Smooth muscle cell (in vitro differentiated cells): Measurements from ENCODE around the gene ARID3A. TPM values are rescaled to one million over a fixed set of nuclear protein-coding genes. Genes with fewer than 3 reads are reported as not detected.

ENCODE experiments used
- DNase-seq: peaks from one replicate; lab custom pipeline; 2025; ENCODE audit not compliant: unreplicated experiment; lab: John Stamatoyannopoulos, UW
- H2AFZ ChIP-seq: fragments of 200-600 bp; sonication (generic); 2 replicates; pipeline ENCODE4 v1.6.0; 2016; ENCODE audit warnings: antibody characterized with exemption, low read depth, mild to moderate bottlenecking
- H3F3A ChIP-seq: fragments of 200-600 bp; sonication (generic); 2 replicates; pipeline ENCODE4 v1.6.0; 2017; ENCODE audit warnings: antibody characterized with exemption, low read depth
- H3K27ac ChIP-seq: fragments of 200-600 bp; sonication (generic); 2 replicates; pipeline ENCODE4 v1.5.1; 2016; ENCODE audit warnings: low read depth, mild to moderate bottlenecking
- H3K27me3 ChIP-seq: fragments of 200-600 bp; sonication (generic); 2 replicates; pipeline ENCODE4 v1.6.1; 2016; ENCODE audit warnings: low read depth, mild to moderate bottlenecking
- H3K36me3 ChIP-seq: fragments of 200-600 bp; sonication (generic); 2 replicates; pipeline ENCODE4 v1.5.1; 2016; ENCODE audit warnings: low read depth
- H3K4me1 ChIP-seq: fragments of 200-600 bp; sonication (generic); 2 replicates; pipeline ENCODE4 v1.5.1; 2016; ENCODE audit warnings: low read depth
- H3K4me2 ChIP-seq: fragments of 200-600 bp; sonication (generic); 2 replicates; pipeline ENCODE4 v1.6.0; 2016; ENCODE audit warnings: mild to moderate bottlenecking
- H3K4me3 ChIP-seq: fragments of 200-600 bp; sonication (generic); 2 replicates; pipeline ENCODE4 v1.5.1; 2016; ENCODE audit warnings: mild to moderate bottlenecking
- H3K79me2 ChIP-seq: fragments of 200-600 bp; sonication (generic); 2 replicates; pipeline ENCODE4 v1.6.0; 2016; ENCODE audit warnings: low read depth, mild to moderate bottlenecking
- H3K9ac ChIP-seq: fragments of 200-600 bp; sonication (generic); 2 replicates; pipeline ENCODE4 v1.6.0; 2016; ENCODE audit warnings: low read depth
- H3K9me3 ChIP-seq: fragments of 200-600 bp; sonication (generic); replicated peaks from 2 replicates; pipeline ENCODE4 v1.5.1; 2016; ENCODE audit warnings: low read depth
- H4K20me1 ChIP-seq: fragments of 200-600 bp; sonication (generic); 2 replicates; pipeline ENCODE4 v1.6.0; 2016; ENCODE audit warnings: low read depth
- CTCF ChIP-seq: fragments of 200-600 bp; sonication (generic); IDR thresholded peaks from 2 replicates; pipeline ENCODE4 v1.5.1; 2017; ENCODE audit warnings: borderline replicate concordance, mild to moderate bottlenecking, antibody characterized with exemption; ENCODE audit not compliant: insufficient read depth, poor library complexity, severe bottlenecking
- WGBS: methylation state at CpG from one replicate; pipeline ENCODE4 v1.1.7; 2016; ENCODE audit warnings: low lambda C conversion rate; 5-methylcytosine and 5-hydroxymethylcytosine counted together
- polyA plus RNA-seq: library from polyadenylated mRNA; unstranded; fragments of >200 nt; fragmentation: Nextera tagmentation; extraction: Ambion mirVana; gene quantifications from 2 replicates; pipeline ENCODE4 v1.2.1, GENCODE V29; 2016
- total RNA-seq: library from RNA; depleted of rRNA; stranded (reverse); fragments of >200 nt; gene quantifications from 2 replicates; pipeline ENCODE4 v1.2.3, GENCODE V29; 2014

ARID3A gene
- total and polyA plus RNA-seq, 2 experiments from 2014 or later: 45.7 to 50.3 TPM

- TF ChIP-seq CTCF: no peak
- peak overlapping the region; percentile 68 for H3K4me2 ChIP-seq
- 41% methylated on average over 13 of the region's 14 CpGs for whole genome bisulfite sequencing
- peak overlapping the region; percentile 57 for H3K9ac ChIP-seq
- H4K20me1 ChIP-seq: peaks cover 83% of the 10 kb centered on the region
- no peaks in the 10 kb centered on the region for H3K36me3 ChIP-seq
- H3K4me3 ChIP-seq: peak overlapping the region; percentile 8
- H3K27ac ChIP-seq: peak overlapping the region; percentile 85
- no peaks in the 10 kb centered on the region for H3K27me3 ChIP-seq
- H3K79me2 ChIP-seq: peaks cover 97% of the 10 kb centered on the region
- H2AFZ ChIP-seq: no peak overlapping the region
- peaks cover 11% of the 10 kb centered on the region for H3K4me1 ChIP-seq
- H3F3A ChIP-seq: peaks cover 24% of the 10 kb centered on the region
- DNase-seq: no peak
- no peaks in the 10 kb centered on the region for H3K9me3 ChIP-seq
Observed at GRCh38 chr19:933553-933882, 7.7 kb downstream of the ARID3A start.

GRCh38 chr19:934197-934840, 8.5 kb downstream of the ARID3A start:
- DNase-seq: no peak
- Histone ChIP-seq H3K4me3 (no peak overlapping the region), H3F3A (peaks cover 24% of the 10 kb centered on the region), H3K79me2 (peaks cover 100% of the 10 kb centered on the region), H3K9ac (no peak overlapping the region), H3K36me3 (no peaks in the 10 kb centered on the region), H3K4me1 (peaks cover 11% of the 10 kb centered on the region), H3K27ac (peak overlapping the region; percentile 85), H3K27me3 (no peaks in the 10 kb centered on the region), H4K20me1 (peaks cover 84% of the 10 kb centered on the region), H3K9me3 (no peaks in the 10 kb centered on the region), H2AFZ (no peak overlapping the region), H3K4me2 (peak overlapping the region; percentile 68)
- 96% methylated on average over 26 of the region's 29 CpGs for WGBS
- no peak for TF ChIP-seq CTCF

- no peak for DNase-seq
- H3K27ac ChIP-seq: peak overlapping the region; percentile 32
- no peak overlapping the region for H2AFZ ChIP-seq
- H3K4me1 ChIP-seq: peaks cover 11% of the 10 kb centered on the region
- TF ChIP-seq CTCF: no peak
- peaks cover 85% of the 10 kb centered on the region for H4K20me1 ChIP-seq
- no peaks in the 10 kb centered on the region for H3K9me3 ChIP-seq
- H3K36me3 ChIP-seq: no peaks in the 10 kb centered on the region
- no peak overlapping the region for H3K4me2 ChIP-seq
- H3F3A ChIP-seq: peaks cover 24% of the 10 kb centered on the region
- no peak overlapping the region for H3K4me3 ChIP-seq
- 81% methylated on average over 31 of the region's 31 CpGs for WGBS
- H3K79me2 ChIP-seq: peaks cover 100% of the 10 kb centered on the region
- no peaks in the 10 kb centered on the region for H3K27me3 ChIP-seq
- H3K9ac ChIP-seq: no peak overlapping the region
Observed at GRCh38 chr19:934865-935479, 9.1 kb downstream of the ARID3A start.

- TF ChIP-seq CTCF: no peak
- Histone ChIP-seq H3K79me2 (peaks cover 100% of the 10 kb centered on the region), H3K9ac (no peak overlapping the region), H3K27ac (no peak overlapping the region), H3K4me1 (peaks cover 11% of the 10 kb centered on the region), H3K4me2 (no peak overlapping the region), H3K27me3 (no peaks in the 10 kb centered on the region), H3K9me3 (no peaks in the 10 kb centered on the region), H3K4me3 (no peak overlapping the region), H4K20me1 (peaks cover 86% of the 10 kb centered on the region), H3K36me3 (no peaks in the 10 kb centered on the region), H2AFZ (no peak overlapping the region), H3F3A (peaks cover 19% of the 10 kb centered on the region)
- no peak for DNase-seq
- over 99% methylated on average over 10 of the region's 10 CpGs for WGBS
Observed at GRCh38 chr19:936175-936546, 10.3 kb downstream of the ARID3A start.
